WI38 (cell line): ENCODE results near the gene MTURN.

Source experiments
- H3K4me3 ChIP-seq: 2 replicates; pipeline ENCODE4 v1.5.1; 2011; ENCODE audit warnings: low read depth, mild to moderate bottlenecking, control low read depth, low read length
- CTCF ChIP-seq: IDR thresholded peaks from 2 replicates; pipeline ENCODE4 v1.5.1; 2012; ENCODE audit warnings: low read depth, mild to moderate bottlenecking, control low read depth, low read length

The MTURN gene

GRCh38 chr7:30136117-30136731, 1.4 kb downstream of the MTURN start:
- no peak for TF ChIP-seq CTCF
- peak overlapping the region; percentile 91 for H3K4me3 ChIP-seq

GRCh38 chr7:30136743-30137485, 2.1 kb downstream of the MTURN start:
- TF ChIP-seq CTCF: no peak
- peak overlapping the region; percentile 91 for H3K4me3 ChIP-seq

GRCh38 chr7:30139836-30140384, 5.1 kb downstream of the MTURN start:
- H3K4me3 ChIP-seq: no peak overlapping the region
- no peak for TF ChIP-seq CTCF

- TF ChIP-seq CTCF: no peak
- H3K4me3 ChIP-seq: no peak overlapping the region
These were observed 5.7 kb downstream of the MTURN start for GRCh38 chr7:30140456-30140855.

GRCh38 chr7:30142710-30143109, 7.9 kb downstream of the MTURN start:
- no peak overlapping the region for H3K4me3 ChIP-seq
- no peak for TF ChIP-seq CTCF

GRCh38 chr7:30143748-30144251, 9.0 kb downstream of the MTURN start:
- TF ChIP-seq CTCF: no peak
- H3K4me3 ChIP-seq: no peak overlapping the region
